Spleen (tissue), 7 donors: Measurements from ENCODE around the gene GAB3.

Experiments used
- POLR2AphosphoS5 ChIP-seq, 3 donors: sonication (generic); formaldehyde crosslinking; IDR thresholded peaks; one replicate each; pipeline ENCODE4 v1.5.1; 2017; ENCODE audit warnings: antibody characterized with exemption in 3 of 3
- TF ChIP-seq, protein P1 (sequence below), 11 experiments: fragments of 200-600 bp in 7 of 11; fragments of 450-650 bp in 4 of 11; sonication (generic) in 4 of 11; IDR thresholded peaks in 8 of 11; conservative IDR thresholded peaks in 3 of 11; 1 replicate in 7 of 11; 2 replicates in 4 of 11; pipeline versions ENCODE4 v1.4.0 to v1.8.0; 2016 to 2021; ENCODE audit warnings: antibody characterized with exemption in 11 of 11, inconsistent platforms in 4 of 11, mild to moderate bottlenecking in 1 of 11
- donor health status: DM: no; HTN: no; CAD: no; lungs with moderate emphysema.
- donor health status: DM: no; HTN: no; CAD: no.
- donor health status: DM: no; HTN: no; CAD: no.

DNA sequence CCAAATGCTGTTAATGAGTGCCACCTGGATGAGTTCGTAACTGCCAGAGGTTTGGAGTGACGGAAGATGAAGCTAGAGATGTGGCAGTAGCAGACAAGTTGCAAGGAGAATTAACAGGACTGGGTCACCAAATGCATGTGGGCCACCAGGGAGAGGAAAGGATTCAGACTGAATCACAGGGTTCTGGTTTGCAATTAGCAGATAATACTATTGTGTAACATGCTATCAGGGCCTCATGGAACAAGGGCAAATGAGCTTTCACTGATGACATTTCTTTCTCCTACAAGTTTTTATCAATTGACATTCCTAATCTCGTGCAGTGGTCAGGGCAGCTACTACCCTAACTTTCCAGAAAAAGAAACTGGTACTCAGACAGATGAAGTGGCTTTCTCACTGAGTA is 21.4 kb downstream of the GAB3 start:
- TF ChIP-seq, protein P1, sequence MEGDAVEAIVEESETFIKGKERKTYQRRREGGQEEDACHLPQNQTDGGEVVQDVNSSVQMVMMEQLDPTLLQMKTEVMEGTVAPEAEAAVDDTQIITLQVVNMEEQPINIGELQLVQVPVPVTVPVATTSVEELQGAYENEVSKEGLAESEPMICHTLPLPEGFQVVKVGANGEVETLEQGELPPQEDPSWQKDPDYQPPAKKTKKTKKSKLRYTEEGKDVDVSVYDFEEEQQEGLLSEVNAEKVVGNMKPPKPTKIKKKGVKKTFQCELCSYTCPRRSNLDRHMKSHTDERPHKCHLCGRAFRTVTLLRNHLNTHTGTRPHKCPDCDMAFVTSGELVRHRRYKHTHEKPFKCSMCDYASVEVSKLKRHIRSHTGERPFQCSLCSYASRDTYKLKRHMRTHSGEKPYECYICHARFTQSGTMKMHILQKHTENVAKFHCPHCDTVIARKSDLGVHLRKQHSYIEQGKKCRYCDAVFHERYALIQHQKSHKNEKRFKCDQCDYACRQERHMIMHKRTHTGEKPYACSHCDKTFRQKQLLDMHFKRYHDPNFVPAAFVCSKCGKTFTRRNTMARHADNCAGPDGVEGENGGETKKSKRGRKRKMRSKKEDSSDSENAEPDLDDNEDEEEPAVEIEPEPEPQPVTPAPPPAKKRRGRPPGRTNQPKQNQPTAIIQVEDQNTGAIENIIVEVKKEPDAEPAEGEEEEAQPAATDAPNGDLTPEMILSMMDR (IDR thresholded peaks at IDR 0.05 in 8 of 11, conservative IDR thresholded peaks at IDR 0.05 in 3 of 11) = no peak
- no peak for TF ChIP-seq POLR2AphosphoS5 (IDR thresholded peaks at IDR 0.05)
